SU-DHL-6 (cell line): ENCODE measurements around the gene LRIG1.

Experiments used
- H2AFZ ChIP-seq: fragments of 200-600 bp; sonication (generic); 2 replicates; pipeline ENCODE4 v1.6.1; 2014; ENCODE audit warnings: low read depth, mild to moderate bottlenecking, moderate library complexity, mixed read lengths, antibody characterized with exemption, low read length; ENCODE audit not compliant: severe bottlenecking
- H3F3A ChIP-seq: fragments of 200-600 bp; shearing (Covaris generic); 2 replicates; pipeline ENCODE4 v1.6.0; 2016; ENCODE audit warnings: antibody characterized with exemption, mild to moderate bottlenecking; ENCODE audit not compliant: insufficient read depth
- H3K27ac ChIP-seq: fragments of 200-600 bp; sonication (generic); 2 replicates; pipeline ENCODE4 v1.5.1; 2016; ENCODE audit warnings: low read depth, mild to moderate bottlenecking, low read length, moderate library complexity, mixed read lengths
- H3K27me3 ChIP-seq: fragments of 200-600 bp; sonication (generic), shearing (Covaris generic); 2 replicates; pipeline ENCODE4 v1.6.0; 2014; ENCODE audit warnings: mild to moderate bottlenecking, low read length
- H3K36me3 ChIP-seq: fragments of 200-600 bp; sonication (generic); 2 replicates; pipeline ENCODE4 v1.6.1; 2014; ENCODE audit warnings: mild to moderate bottlenecking, low read length, mixed read lengths
- H3K4me2 ChIP-seq: fragments of 300-600, 200-600 bp; shearing (Covaris generic), sonication (generic); 2 replicates; pipeline ENCODE4 v1.6.0; 2014; ENCODE audit warnings: low read length, low read depth, mild to moderate bottlenecking; ENCODE audit not compliant: poor library complexity, severe bottlenecking
- H3K4me3 ChIP-seq: fragments of 200-600 bp; sonication (generic); 2 replicates; pipeline ENCODE4 v1.5.1; 2014; ENCODE audit warnings: antibody characterized with exemption, low read length, mild to moderate bottlenecking, mixed read lengths; ENCODE audit not compliant: insufficient read depth, poor library complexity, severe bottlenecking
- H3K79me2 ChIP-seq: fragments of 200-600 bp; sonication (generic); 2 replicates; pipeline ENCODE4 v1.6.1; 2014; ENCODE audit warnings: mild to moderate bottlenecking, low read length, moderate library complexity; ENCODE audit not compliant: insufficient read depth
- H3K9ac ChIP-seq: fragments of 200-600 bp; sonication (generic); 2 replicates; pipeline ENCODE4 v1.7.0; 2014; ENCODE audit warnings: mild to moderate bottlenecking, low read length
- H3K9me2 ChIP-seq: fragments of 200-600 bp; sonication (generic); replicated peaks from 2 replicates; pipeline ENCODE4 v1.6.1; 2014; ENCODE audit warnings: low read length; ENCODE audit not compliant: insufficient read depth
- H3K9me3 ChIP-seq: fragments of 200-600 bp; sonication (generic); 2 replicates; pipeline ENCODE4 v1.6.1; 2014; ENCODE audit warnings: low read length, mixed read lengths; ENCODE audit not compliant: insufficient read depth
- H4K20me1 ChIP-seq: fragments of 200-600 bp; sonication (generic); 2 replicates; pipeline ENCODE4 v1.6.1; 2014; ENCODE audit warnings: low read depth, mild to moderate bottlenecking, antibody characterized with exemption, low read length, moderate library complexity, mixed read lengths
- EZH2phosphoT487 ChIP-seq: fragments of 200-600 bp; sonication (generic), shearing (Covaris generic); conservative IDR thresholded peaks from 2 replicates; pipeline ENCODE4 v1.6.1; 2018; ENCODE audit warnings: mild to moderate bottlenecking, antibody characterized with exemption, low read length, moderate library complexity, mixed read lengths
- TF ChIP-seq, protein P1 (sequence below): fragments of 200-600 bp; sonication (generic); IDR thresholded peaks from one replicate; pipeline ENCODE4 v1.5.1; 2017; ENCODE audit warnings: antibody characterized with exemption, mild to moderate bottlenecking, low read length, moderate library complexity; ENCODE audit not compliant: insufficient read depth, poor library complexity, severe bottlenecking

LRIG1 gene

GRCh38 chr3:66479532-66479947, 21.3 kb downstream of the LRIG1 start:
- no peaks in the 10 kb centered on the region for H3K9me2 ChIP-seq

DNA sequence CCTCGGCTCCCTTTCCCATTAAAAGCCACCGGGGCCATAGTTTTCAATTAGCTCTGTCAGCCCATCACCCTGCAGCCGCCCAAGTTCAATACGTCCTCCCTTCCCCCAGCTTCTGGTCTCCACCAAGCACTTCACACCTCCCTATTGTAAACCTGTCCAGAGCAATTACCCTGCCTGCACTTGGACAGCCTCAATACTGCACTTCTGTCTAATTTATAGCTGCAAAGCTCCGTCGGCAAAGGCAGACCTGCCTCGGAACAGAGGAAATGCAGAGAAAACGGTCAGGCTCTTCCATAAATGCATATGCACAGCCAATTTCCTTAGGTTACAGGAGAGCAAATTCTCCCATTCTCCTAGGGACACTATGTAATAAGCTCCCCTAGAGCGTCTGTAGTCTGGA, 21.9 kb downstream of the LRIG1 start:
- Histone ChIP-seq H3K27ac (no peak overlapping the region), H3K36me3 (no peaks in the 10 kb centered on the region), H3K9me3 (no peaks in the 10 kb centered on the region), H4K20me1 (no peaks in the 10 kb centered on the region), H3K27me3 (no peaks in the 10 kb centered on the region), H3K79me2 (no peaks in the 10 kb centered on the region), H3K4me3 (no peak overlapping the region), H3K9ac (no peak overlapping the region), H3K4me2 (no peak overlapping the region), H3K9me2 (no peaks in the 10 kb centered on the region), H3F3A (no peaks in the 10 kb centered on the region), H2AFZ (no peak overlapping the region)
- TF ChIP-seq, protein P1, sequence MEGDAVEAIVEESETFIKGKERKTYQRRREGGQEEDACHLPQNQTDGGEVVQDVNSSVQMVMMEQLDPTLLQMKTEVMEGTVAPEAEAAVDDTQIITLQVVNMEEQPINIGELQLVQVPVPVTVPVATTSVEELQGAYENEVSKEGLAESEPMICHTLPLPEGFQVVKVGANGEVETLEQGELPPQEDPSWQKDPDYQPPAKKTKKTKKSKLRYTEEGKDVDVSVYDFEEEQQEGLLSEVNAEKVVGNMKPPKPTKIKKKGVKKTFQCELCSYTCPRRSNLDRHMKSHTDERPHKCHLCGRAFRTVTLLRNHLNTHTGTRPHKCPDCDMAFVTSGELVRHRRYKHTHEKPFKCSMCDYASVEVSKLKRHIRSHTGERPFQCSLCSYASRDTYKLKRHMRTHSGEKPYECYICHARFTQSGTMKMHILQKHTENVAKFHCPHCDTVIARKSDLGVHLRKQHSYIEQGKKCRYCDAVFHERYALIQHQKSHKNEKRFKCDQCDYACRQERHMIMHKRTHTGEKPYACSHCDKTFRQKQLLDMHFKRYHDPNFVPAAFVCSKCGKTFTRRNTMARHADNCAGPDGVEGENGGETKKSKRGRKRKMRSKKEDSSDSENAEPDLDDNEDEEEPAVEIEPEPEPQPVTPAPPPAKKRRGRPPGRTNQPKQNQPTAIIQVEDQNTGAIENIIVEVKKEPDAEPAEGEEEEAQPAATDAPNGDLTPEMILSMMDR, result no peak
- TF ChIP-seq EZH2phosphoT487, result no peak

More at GRCh38 chr3:66479532-66479947, 21.3 kb downstream of the LRIG1 start:
- Histone ChIP-seq H3K36me3 (no peaks in the 10 kb centered on the region), H4K20me1 (no peaks in the 10 kb centered on the region), H3K4me2 (no peak overlapping the region), H3K27me3 (no peaks in the 10 kb centered on the region), H3K9ac (no peak overlapping the region), H3K27ac (no peak overlapping the region), H3K79me2 (no peaks in the 10 kb centered on the region), H3K9me3 (no peaks in the 10 kb centered on the region), H3F3A (no peaks in the 10 kb centered on the region), H2AFZ (no peak overlapping the region), H3K4me3 (no peak overlapping the region)
- TF ChIP-seq, protein P1, result no peak

DNA sequence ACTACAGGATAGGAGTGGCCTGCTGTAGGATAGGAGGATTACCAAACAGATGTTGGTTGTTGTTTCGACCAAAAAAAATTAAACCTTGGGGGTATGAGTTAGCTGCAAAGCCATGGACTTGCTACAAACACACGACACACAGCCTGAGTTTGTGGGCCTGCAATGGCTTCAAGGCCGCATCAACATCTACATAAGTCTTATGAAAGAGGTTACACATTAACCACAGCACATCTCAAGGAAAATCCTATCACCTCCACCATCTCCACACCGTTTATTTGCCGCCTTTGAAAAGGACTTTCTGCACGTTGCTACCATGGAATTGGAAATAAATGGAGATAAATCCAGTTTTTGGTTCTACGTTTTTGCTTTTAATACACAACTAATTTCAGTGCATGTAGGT, 23.0 kb downstream of the LRIG1 start:
- no peak overlapping the region for H3K4me2 ChIP-seq
- no peak overlapping the region for H3K27ac ChIP-seq
- H3K27me3 ChIP-seq, result no peaks in the 10 kb centered on the region
- H3F3A ChIP-seq, result no peaks in the 10 kb centered on the region
- no peaks in the 10 kb centered on the region for H3K36me3 ChIP-seq
- H3K9me3 ChIP-seq, result no peaks in the 10 kb centered on the region
- H4K20me1 ChIP-seq, result no peaks in the 10 kb centered on the region
- TF ChIP-seq EZH2phosphoT487, result no peak
- TF ChIP-seq, protein P1, result no peak
- no peaks in the 10 kb centered on the region for H3K79me2 ChIP-seq
- H3K9me2 ChIP-seq, result no peaks in the 10 kb centered on the region
- no peak overlapping the region for H3K4me3 ChIP-seq
- H2AFZ ChIP-seq, result no peak overlapping the region
- no peak overlapping the region for H3K9ac ChIP-seq

GRCh38 chr3:66476852-66477381, 23.9 kb downstream of the LRIG1 start:
- TF ChIP-seq, protein P1, result no peak
- TF ChIP-seq EZH2phosphoT487, result no peak
- H3K79me2 ChIP-seq, result no peaks in the 10 kb centered on the region
- H3F3A ChIP-seq, result no peaks in the 10 kb centered on the region
- H4K20me1 ChIP-seq, result no peaks in the 10 kb centered on the region
- no peak overlapping the region for H3K9ac ChIP-seq
- no peak overlapping the region for H3K27ac ChIP-seq
- H3K4me2 ChIP-seq, result no peak overlapping the region
- no peaks in the 10 kb centered on the region for H3K9me3 ChIP-seq
- H3K4me3 ChIP-seq, result no peak overlapping the region
- H3K27me3 ChIP-seq, result no peaks in the 10 kb centered on the region
- no peaks in the 10 kb centered on the region for H3K36me3 ChIP-seq
- no peaks in the 10 kb centered on the region for H3K9me2 ChIP-seq
- H2AFZ ChIP-seq, result no peak overlapping the region
